NCI-H2081 treated with DMSO at 0.1 percent for 48 hours (cell line): Measurements from ENCODE around the gene ARHGEF11.
A peak's percentile ranks its signal among the peaks of the same experiment; 100 is the strongest.

Source experiments
- DNase-seq: peaks from one replicate; lab custom pipeline; 2025; lab: John Stamatoyannopoulos, UW

ARHGEF11 gene

DNA sequence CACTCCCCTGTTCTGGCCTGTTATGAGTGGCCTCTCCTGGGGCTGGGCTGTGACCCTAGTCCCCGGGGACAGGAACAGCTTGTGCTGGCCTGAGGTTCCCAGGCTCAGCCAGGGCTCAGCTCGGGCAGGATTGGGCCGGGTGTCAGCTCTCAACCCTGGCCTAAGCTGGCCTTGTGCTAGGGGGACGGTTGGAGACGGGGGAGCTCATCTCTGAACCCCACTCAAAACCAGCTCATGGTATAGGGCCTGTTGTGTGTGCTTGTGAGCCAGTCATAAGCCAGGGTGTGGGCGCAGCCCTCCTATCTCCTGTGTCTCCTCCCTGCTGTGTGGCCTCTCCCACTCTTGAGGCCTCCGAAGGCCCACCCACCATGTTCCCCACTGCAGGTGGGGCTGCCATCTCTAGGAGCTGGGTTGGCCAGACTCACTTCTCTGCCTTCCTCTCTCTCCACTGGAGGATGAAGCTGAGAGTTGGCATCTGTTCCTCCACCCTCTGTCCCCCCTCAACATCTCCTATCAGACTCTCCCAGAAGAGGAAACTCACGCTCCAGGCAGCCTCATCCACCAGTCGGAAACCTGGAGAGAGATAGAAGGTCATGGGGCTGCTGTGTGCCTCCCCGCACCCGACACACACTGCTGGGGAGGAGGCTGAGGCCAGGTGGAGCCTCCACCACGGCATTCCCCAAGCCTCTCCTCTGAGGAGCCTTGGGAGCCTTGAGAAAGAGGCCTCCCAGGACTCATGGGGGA is 150.7 kb downstream of the ARHGEF11 start:
- no peak for DNase-seq

DNA sequence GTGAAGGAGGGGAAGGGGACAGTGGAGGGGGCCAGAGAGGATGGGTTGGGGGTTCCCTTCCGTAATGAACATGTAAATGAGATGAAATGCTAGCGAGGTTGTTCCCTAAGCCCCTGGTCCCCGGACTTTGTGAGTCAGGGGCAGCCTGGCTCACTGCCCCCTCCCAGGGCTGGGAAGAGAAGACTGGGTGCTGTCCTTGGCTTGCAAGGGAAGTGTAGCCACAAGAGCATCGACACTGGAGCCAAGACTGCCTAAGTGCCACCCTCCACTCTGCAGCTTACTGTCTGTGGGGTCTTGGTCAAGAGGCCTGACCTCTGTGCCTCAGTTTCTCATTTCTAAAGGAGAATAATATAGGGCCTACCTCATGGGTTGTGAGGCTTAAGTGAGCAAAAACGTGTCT is 151.5 kb downstream of the ARHGEF11 start:
- DNase-seq: no peak

DNA sequence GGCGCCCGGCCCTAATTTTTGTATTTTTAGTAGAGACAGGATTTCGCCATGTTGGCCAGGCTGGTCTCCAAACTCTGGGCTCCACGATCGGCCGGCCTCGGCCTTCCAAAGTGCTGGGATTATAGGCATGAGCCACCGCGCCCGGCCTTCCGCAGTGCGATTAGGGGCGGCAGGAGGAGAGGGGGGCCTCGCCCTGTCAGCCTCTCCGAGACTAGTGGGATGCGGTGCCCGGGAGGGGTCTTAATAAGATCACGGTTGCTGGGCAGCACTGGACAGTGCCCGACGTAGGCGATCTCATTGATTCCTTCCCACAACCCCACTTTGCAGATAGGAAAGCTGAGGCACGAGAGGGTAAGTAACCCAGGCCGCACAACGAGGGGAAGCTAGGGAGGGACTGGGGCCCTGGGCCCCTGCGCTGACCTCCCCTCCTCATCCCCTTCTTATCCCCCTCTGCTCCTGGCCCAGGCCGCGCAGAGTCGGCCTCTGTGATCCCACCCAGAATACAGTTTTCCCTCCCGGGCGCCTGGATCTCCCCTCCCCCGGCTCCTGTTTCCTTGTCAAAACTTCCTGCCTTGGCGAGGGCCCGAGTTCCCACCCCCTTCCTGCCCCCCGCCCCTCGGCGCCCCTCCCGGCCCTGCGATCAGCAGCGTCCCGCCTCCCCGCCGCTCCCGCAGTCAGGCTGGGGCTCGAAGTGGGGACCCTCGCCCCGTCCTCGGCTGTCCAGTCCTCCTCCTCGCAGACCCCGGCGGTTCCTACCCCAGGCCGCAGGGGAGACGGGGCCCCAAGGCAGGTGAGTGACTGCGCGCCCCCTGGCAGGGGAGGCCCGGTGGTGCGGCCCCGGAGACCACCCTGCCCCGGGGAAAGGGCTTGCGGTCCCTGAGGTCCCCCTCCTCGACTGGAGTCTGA is 152.2 kb downstream of the ARHGEF11 start, which contains the start of gene PEAR1:
Gene PEAR1, plus strand, starts transcription at position 671 of the 906 bp plus-strand sequence. CDS start 10,209 bp downstream, outside the sequence.
- DNase-seq: no peak

DNA sequence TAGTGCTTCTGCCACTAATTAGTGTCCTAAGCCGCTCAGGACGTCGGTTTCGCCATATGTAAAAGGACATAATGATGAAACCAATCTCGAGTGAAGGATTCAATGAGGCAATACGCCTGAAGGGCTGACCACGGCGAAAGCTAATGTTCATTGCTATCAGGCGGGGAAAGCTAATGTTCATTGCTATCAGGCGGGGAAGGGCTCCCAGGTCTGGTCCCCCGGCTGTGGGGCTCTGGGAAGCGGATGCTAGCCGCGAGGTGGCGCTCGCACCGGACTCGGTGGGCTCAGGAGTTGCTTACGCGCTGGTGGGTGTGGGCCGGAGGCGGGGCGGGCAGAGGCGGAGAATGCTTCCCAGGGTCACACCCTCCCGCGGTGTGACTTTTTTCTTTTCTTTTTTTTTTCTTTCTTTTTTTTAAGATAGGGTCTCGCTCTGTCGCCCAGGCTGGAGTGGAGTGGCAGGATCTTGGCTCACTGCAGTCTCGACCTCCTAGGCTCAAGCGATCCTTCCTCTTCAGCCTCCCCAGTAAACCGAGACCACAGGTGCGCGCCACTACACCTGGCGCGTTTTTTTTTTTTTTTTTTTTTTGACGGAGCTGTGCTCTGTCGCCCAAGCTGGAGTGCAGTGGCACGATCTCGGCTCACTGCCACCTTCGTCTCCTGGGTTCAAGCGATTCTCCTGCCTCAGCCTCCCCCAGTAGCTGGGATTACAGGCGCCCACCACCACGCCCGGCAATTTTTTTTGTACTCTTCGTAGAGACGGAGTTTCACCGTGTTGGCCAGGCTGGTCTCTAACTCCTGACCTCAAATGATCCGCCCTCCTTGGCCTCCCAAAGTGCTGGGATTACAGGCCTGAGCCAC is 153.1 kb downstream of the ARHGEF11 start:
- DNase-seq: peak; percentile 20

DNA sequence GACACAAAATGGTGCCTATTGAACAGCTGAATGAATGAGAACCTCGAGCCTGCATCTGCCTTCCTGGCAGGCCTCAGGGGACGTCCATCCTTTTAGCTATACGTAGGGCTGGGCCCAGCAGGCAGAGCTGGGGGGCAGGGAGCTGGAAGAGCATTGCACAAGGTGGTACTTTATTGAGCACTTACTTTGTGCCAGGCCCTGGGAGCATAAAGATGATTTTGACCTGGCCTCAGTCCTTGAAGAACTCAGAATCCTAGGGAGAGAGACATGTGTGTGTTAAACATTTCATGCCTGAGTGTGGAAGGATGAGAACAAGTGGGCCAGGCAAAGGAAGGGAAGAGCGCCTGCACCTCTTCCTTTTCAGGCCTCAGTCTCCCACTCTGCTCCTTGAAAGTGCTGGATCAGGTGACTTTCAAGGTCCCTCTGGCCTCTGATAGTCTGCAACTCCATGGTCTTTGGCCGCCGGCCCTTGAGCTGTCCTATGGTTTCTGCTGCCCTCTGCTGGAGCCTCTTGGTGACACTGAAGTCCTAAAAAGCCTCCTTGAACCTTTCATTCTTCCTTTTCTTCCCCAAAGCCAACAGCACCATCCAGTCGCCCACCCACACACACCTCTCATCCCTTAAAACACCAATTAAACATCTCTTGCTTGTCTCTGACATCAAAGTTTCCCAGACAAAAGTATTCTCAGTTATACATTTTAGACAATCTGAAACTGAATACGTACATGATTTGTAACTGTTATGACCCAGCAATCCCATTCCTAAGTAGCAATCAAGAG is 155.6 kb downstream of the ARHGEF11 start:
- DNase-seq: peak; percentile 46

DNA sequence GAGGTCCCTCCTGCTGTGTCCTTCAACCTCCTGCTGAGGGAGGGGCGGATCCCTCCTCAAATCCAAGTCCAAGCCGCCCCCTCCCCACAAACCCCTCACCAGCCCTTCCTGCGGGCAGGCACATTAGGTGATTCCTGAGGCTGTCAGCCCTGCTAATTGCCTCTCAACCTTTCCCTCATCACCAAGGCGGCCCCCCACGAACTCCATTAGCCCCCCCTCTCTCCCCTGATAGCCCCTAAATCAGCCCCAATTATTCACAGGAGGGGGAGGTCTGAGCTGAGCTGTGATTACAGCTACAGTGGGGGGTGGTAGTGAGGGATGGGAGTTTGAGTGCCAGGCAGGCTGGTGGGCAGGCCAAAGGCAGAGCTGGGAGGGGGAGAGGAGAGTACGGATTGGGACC is 157.8 kb downstream of the ARHGEF11 start:
- no peak for DNase-seq

DNA sequence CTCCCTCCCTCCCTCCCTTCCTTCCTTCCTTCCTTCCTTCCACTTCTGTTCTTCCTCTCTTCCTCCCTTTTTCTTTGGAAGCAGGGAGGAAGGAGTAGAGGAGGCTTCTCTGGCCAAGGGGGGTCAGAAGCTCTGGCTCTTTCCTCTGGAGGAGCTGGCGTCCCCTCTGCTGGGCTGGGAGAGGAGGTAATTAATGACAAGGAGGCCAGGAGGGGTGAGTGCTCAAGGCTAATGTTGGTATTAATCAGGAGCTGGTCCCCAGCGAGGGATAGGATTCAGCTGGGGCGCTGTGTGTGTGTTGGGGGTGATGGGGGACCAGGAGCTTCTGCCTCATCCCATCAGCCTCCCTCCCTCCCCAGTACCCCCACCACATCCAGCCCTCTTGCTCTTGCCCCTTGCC is 158.2 kb downstream of the ARHGEF11 start:
- DNase-seq: no peak

DNA sequence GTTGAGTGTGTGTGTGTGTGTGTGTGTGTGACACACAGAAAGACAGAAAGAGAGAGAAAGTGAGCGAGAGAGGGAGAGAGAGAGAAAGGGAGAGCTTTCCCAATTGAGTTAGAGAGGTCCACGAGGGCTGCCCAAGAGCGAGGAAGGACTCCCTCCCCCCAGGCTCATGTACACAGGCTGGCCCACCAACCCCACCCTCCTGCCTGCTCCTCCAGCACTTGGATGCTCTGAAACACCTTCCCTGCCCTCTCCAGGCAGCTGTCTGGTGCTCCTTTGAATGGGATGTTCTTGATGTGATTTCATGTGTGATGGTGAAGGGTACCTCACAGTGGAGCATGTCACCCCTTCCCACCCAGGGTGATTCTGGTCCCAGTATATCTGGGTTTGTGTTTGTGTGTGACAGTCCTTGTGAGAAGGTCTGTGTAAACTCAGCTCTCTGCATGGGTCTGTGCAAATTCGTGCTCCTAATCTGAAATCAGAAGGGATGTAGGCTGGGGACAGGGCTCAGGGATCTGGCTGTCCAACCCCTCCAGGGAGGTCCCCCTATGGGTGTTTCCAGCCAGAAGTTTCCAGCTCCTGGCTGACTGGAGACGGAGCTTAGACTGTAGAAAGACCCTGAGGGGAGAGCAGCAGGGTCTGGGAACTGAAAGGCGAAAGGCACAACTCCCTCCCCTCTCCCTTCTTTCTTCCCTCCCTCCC is 158.8 kb downstream of the ARHGEF11 start:
- no peak for DNase-seq

DNA sequence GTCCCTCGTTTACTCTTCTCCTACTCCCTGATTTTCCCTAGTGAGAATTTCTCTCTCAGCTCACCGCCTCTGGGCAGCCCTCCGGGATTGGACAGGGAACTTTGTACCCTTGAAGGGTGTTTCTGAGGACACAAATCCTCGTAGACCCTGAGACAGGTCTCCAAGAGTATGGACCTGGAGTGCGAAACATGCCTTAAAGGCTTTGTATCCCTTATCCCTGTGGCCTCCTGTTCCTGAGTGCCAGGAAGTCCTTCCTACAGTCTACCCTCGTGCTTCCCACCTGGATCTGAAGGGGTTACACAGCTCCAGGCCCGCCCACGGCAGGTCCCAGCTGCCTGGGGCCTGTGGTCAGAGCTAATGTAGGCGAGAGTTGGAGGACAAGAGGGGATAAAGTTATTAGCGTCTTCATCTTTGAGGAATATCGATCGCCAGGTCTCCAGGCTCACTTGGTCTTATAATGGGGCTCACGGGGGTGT is 159.6 kb downstream of the ARHGEF11 start:
- no peak for DNase-seq

DNA sequence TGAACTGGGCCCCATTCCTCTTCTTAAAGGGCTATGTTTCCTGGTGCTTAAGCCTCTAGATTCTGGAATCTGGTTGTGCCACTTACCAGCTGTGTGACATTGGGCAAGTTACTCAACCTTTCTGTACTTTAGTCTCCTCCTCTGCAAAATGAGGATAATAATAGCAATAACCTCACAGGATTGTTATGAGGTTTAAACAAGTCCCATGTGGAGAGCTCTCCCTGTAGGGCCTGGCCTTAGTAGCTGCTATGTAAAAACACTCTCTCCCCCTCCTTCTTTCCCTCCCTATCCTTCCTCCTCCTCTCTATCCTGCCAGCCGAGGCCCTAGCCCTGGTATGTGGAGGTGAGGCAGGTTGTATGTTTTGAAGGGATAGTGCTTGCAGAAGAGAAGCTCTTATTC is 160.2 kb downstream of the ARHGEF11 start:
- DNase-seq: no peak
